ENCODE data around the gene PCA3.

DNA sequence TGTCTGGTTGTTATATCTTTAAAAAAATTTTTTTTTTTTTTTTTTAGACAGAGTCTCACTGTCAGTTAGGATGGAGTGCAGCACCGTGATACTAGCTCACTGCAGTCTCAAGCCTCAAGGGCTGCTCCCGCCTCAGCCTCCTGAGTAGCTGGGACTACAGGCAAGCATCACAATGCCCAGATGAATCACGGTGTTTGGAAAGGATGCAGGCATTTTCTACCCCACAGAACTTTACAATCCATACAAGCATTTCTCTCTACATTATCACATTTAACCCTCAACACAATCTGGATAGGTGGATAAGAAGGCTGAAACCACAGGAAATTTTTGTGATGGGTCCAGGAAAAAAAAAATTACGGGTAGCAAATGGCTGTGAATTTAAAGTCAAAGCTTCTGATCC lies 5.8 kb upstream of the PCA3 start:
- TF ChIP-seq, protein P1, sequence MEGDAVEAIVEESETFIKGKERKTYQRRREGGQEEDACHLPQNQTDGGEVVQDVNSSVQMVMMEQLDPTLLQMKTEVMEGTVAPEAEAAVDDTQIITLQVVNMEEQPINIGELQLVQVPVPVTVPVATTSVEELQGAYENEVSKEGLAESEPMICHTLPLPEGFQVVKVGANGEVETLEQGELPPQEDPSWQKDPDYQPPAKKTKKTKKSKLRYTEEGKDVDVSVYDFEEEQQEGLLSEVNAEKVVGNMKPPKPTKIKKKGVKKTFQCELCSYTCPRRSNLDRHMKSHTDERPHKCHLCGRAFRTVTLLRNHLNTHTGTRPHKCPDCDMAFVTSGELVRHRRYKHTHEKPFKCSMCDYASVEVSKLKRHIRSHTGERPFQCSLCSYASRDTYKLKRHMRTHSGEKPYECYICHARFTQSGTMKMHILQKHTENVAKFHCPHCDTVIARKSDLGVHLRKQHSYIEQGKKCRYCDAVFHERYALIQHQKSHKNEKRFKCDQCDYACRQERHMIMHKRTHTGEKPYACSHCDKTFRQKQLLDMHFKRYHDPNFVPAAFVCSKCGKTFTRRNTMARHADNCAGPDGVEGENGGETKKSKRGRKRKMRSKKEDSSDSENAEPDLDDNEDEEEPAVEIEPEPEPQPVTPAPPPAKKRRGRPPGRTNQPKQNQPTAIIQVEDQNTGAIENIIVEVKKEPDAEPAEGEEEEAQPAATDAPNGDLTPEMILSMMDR (IDR thresholded peaks at IDR 0.05), result no peak
- TF ChIP-seq POLR2A (IDR thresholded peaks at IDR 0.05), result no peak
